K562 (cell line): ENCODE measurements around the gene SLC12A4. TPM values are rescaled to one million over a fixed set of nuclear protein-coding genes. Genes with fewer than 3 reads are reported as not detected.
"Not testable (repeated sequence)": the region's sequence is repeated elsewhere in the genome, so short reads cannot be mapped to it uniquely, and the experiment has no call there.

Experiments used
- ATAC-seq: fragments of 200-7000 bp; cut with Tn5 transposase; 3 replicates; pipeline ENCODE4 v1.9.1; 2020; ENCODE audit warnings: moderate library complexity
- BruUV-seq: library from RNA; stranded (reverse); fragments of 400-500 nt; replicated peaks from 2 replicates; lab custom pipeline; 2021; lab: Mats Ljungman, UMichigan
- CTCF ChIA-PET: fragments of 300-600 bp; formaldehyde crosslinking; extraction: SDS; loops from one replicate; lab custom pipeline; 2021; ENCODE audit warnings: low intra/inter-chr PET ratio; lab: Yijun Ruan, JAX
- POLR2A ChIA-PET: fragments of 300-600, 350-650 bp; sonication (Branson Sonifier 250); formaldehyde crosslinking; extraction: SDS; loops from one replicate; lab custom pipeline; 2021; ENCODE audit warnings: antibody characterized with exemption, inconsistent platforms; lab: Yijun Ruan, JAX
- DNase-seq, 4 experiments: peaks; one replicate each; pipeline versions ENCODE4 v3.0.0 to v3.0.0-alpha.2; 2011 to 2018; ENCODE audit warnings: low spot score in 3 of 4, mixed read lengths in 3 of 4; ENCODE audit errors: extremely low read depth in 1 of 4
- FAIRE-seq: peaks from 2 replicates; lab custom pipeline; 2011; peaks lifted over from hg19 to GRCh38; lab: Jason Lieb, UNC
- H2AFZ ChIP-seq: 2 replicates; pipeline ENCODE4 v1.6.0; 2011; ENCODE audit warnings: low read depth, low read length, control low read depth, inconsistent platforms
- H3K27ac ChIP-seq: fragments of 200-600 bp; 3 replicates; pipeline ENCODE4 v1.8.0; 2011; ENCODE audit warnings: low read depth, mild to moderate bottlenecking, control low read depth, inconsistent platforms, low read length, moderate library complexity, mixed read lengths; ENCODE audit errors: extremely low read depth
- H3K27me3 ChIP-seq, 2 experiments: fragments of 300-600 bp in 1 of 2; 2 replicates in 1 of 2; 3 replicates in 1 of 2; pipeline versions ENCODE4 v1.6.0 to v1.8.0; 2011; ENCODE audit warnings: inconsistent platforms in 2 of 2, low read length in 2 of 2, mild to moderate bottlenecking in 1 of 2, mixed read lengths in 1 of 2, moderate library complexity in 1 of 2; ENCODE audit not compliant: control insufficient read depth in 2 of 2, insufficient read depth in 2 of 2
- H3K36me3 ChIP-seq: fragments of 300-600 bp; 3 replicates; pipeline ENCODE4 v1.8.0; 2011; ENCODE audit warnings: mild to moderate bottlenecking, low read length, inconsistent platforms; ENCODE audit not compliant: control insufficient read depth, insufficient read depth
- H3K4me1 ChIP-seq, 2 experiments: fragments of 200-600 bp in 1 of 2; replicated peaks in 1 of 2; 2 replicates in 1 of 2; 3 replicates in 1 of 2; pipeline versions ENCODE4 v1.5.1 to v1.8.0; 2011; ENCODE audit warnings: inconsistent platforms in 2 of 2, low read length in 2 of 2, mild to moderate bottlenecking in 1 of 2, mixed read lengths in 1 of 2, moderate library complexity in 1 of 2; ENCODE audit not compliant: control insufficient read depth in 2 of 2, insufficient read depth in 2 of 2
- H3K4me2 ChIP-seq: 2 replicates; pipeline ENCODE4 v1.6.1; 2011; ENCODE audit warnings: low read length, control low read depth, inconsistent platforms, mixed read lengths; ENCODE audit not compliant: insufficient read depth
- H3K4me3 ChIP-seq: fragments of 200-600 bp; sonication (generic), shearing (Covaris generic); 2 replicates; pipeline ENCODE4 v1.5.1; 2016; ENCODE audit warnings: control low read depth, inconsistent platforms
- H3K79me2 ChIP-seq: fragments of 200-600 bp; 3 replicates; pipeline ENCODE4 v1.8.0; 2011; ENCODE audit warnings: low read length, inconsistent platforms; ENCODE audit not compliant: control insufficient read depth, insufficient read depth
- H3K9ac ChIP-seq, 2 experiments: 2 replicates each; pipeline versions ENCODE4 v1.6.0 to v1.6.1; 2011; ENCODE audit warnings: low read depth in 2 of 2, low read length in 2 of 2, control low read depth in 1 of 2, inconsistent platforms in 1 of 2, mild to moderate bottlenecking in 1 of 2, mixed read lengths in 1 of 2; ENCODE audit not compliant: insufficient read depth in 1 of 2
- H3K9me1 ChIP-seq: one replicate; pipeline ENCODE4 v1.6.0; 2011; ENCODE audit warnings: inconsistent platforms, mild to moderate bottlenecking, low read length, moderate library complexity; ENCODE audit not compliant: control insufficient read depth, insufficient read depth
- H3K9me3 ChIP-seq: replicated peaks from 2 replicates; pipeline ENCODE4 v1.5.1; 2011; ENCODE audit warnings: low read depth, low read length, inconsistent platforms; ENCODE audit not compliant: control insufficient read depth, insufficient read depth
- H4K20me1 ChIP-seq: replicated peaks from 2 replicates; pipeline ENCODE4 v1.6.1; 2011; ENCODE audit warnings: low read length, inconsistent platforms, mixed read lengths; ENCODE audit not compliant: control insufficient read depth, insufficient read depth
- BHLHE40 ChIP-seq: IDR thresholded peaks from 2 replicates; pipeline ENCODE4 v1.6.1; 2011; ENCODE audit warnings: low read length, improper control_type of control experiment
- CBFA2T3 ChIP-seq: fragments of 450-650 bp; IDR thresholded peaks from 2 replicates; pipeline ENCODE4 v1.6.1; 2017
- FOSL1 ChIP-seq: fragments of 200-800 bp; sonication (Bioruptor generic); conservative IDR thresholded peaks from 2 replicates; pipeline ENCODE4 v1.6.1; 2016; ENCODE audit warnings: missing genetic modification characterization, missing compliant biosample characterization
- GTF2A2 ChIP-seq: IDR thresholded peaks from 2 replicates; pipeline ENCODE4 v1.6.1; 2016; ENCODE audit warnings: mild to moderate bottlenecking, missing genetic modification characterization, missing compliant biosample characterization
- HIVEP1 ChIP-seq: fragments of 250-450 bp; sonication (Bioruptor Pico); IDR thresholded peaks from 2 replicates; pipeline ENCODE4 v1.4.0; 2020; ENCODE audit warnings: mild to moderate bottlenecking
- MAZ ChIP-seq, 2 experiments: fragments of 450-650 bp in 1 of 2; sonication (generic) in 1 of 2; formaldehyde crosslinking; IDR thresholded peaks in 1 of 2; conservative IDR thresholded peaks in 1 of 2; 2 replicates each; pipeline versions ENCODE4 v1.4.0 to v1.5.0; 2020; ENCODE audit warnings: mild to moderate bottlenecking in 1 of 2, missing genetic modification reagents in 1 of 2
- NCOA1 ChIP-seq: fragments of 450-650 bp; IDR thresholded peaks from 2 replicates; pipeline ENCODE4 v1.6.1; 2016; ENCODE audit warnings: low read depth
- POLR2G ChIP-seq: fragments of 200-400 bp; formaldehyde crosslinking; IDR thresholded peaks from 2 replicates; pipeline ENCODE4 v1.6.1; 2017; ENCODE audit warnings: low read depth, mild to moderate bottlenecking, antibody characterized with exemption, low read length, moderate library complexity
- RBFOX2 ChIP-seq: fragments of 200-400 bp; formaldehyde crosslinking; IDR thresholded peaks from 2 replicates; pipeline ENCODE4 v1.6.1; 2017; ENCODE audit warnings: low read depth, mild to moderate bottlenecking, low read length, moderate library complexity
- ZFP91 ChIP-seq: sonication (generic); formaldehyde crosslinking; IDR thresholded peaks from 2 replicates; pipeline ENCODE4 v1.8.0; 2022; ENCODE audit warnings: mild to moderate bottlenecking, missing genetic modification reagents
- WGBS: fragments of 100-300 bp; shearing (Covaris generic); methylation state at CpG from one replicate; pipeline ENCODE4 v1.1.6; 2016; ENCODE audit warnings: low coverage, mixed read lengths; ENCODE audit not compliant: insufficient coverage; ENCODE audit errors: missing lambda C conversion rate; 5-methylcytosine and 5-hydroxymethylcytosine counted together
- in situ Hi-C: fragments of 300-500 bp; cut with MboI; formaldehyde crosslinking; loops from 4 replicates; pipeline ENCODE4 v1.15.0; 2018; ENCODE audit warnings: inconsistent platforms, mixed read lengths
- intact Hi-C: fragments of 100-400 bp; cut with micrococcal nuclease; formaldehyde crosslinking; loops from 2 replicates; pipeline ENCODE4 v1.14.2; 2022
- polyA plus RNA-seq, 8 experiments: library from polyadenylated mRNA; depleted of rRNA in 4 of 8; stranded (reverse) in 5 of 8; unstranded in 3 of 8; fragments of >200 nt; fragmentation: Nextera tagmentation in 2 of 8; fragmentation: Illumina TruSeq in 1 of 8; extraction: Ambion mirVana in 2 of 8; extraction: Trizol in 1 of 8; gene quantifications; 2 replicates each; pipeline versions ENCODE4 v1.2.1 to v1.2.3, GENCODE V29; 2011 to 2014; ENCODE audit warnings: inconsistent platforms in 1 of 8, missing spikeins in 1 of 8
- total RNA-seq, 7 experiments: library from RNA; depleted of rRNA in 6 of 7; stranded (reverse); fragments of >200 nt in 6 of 7; fragmentation: Illumina TruSeq in 2 of 7; extraction: Trizol in 2 of 7; gene quantifications; 2 replicates each; pipeline versions ENCODE4 v1.2.1 to v1.2.3, GENCODE V29; 2011 to 2021; ENCODE audit warnings: low replicate concordance in 1 of 7
- TF ChIP-seq, protein P1 (sequence below): fragments of 250-450 bp; sonication (Bioruptor Pico); IDR thresholded peaks from 2 replicates; pipeline ENCODE4 v1.4.0; 2020

SLC12A4 gene
- total and polyA plus RNA-seq, 9 of the 15 experiments (the other 6 are each of a cell fraction or from before 2014, with no cell fraction given), result 0.75 to 43.5 (median 15.0) TPM

DNA sequence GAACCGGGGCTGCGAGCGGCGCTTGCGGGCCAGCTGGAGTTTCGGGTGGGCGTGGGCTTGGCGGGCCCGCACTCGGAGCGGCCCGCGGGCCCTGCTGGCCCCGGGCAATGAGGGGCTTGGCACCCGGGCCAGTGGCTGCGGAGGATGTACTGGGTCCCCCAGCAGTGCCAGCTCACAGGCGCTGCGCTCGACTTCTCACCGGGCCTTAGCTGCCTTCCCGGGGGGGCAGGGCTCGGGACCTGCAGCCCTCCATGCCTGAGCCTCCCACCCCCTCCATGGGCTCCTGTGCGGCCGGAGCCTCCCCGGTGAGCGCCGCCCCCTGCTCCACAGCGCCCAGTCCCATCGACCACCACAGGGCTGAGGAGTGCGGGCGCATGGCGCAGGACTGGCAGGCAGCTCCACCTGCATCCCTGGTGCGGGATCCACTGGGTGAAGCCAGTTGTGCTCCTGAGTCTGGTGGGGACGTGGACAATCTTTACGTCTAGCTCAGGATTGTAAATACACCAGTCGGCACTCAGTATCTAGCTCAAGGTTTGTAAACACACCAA is 29.9 kb upstream of the SLC12A4 start:
- BruUV-seq, H3K4me2 ChIP-seq, H3K9me1 ChIP-seq, FAIRE-seq, H3K79me2 ChIP-seq, H4K20me1 ChIP-seq, H3K9me3 ChIP-seq, ATAC-seq, DNase-seq, H3K4me3 ChIP-seq, H3K27me3 ChIP-seq, H3K9ac ChIP-seq, intact Hi-C loops, H3K27ac ChIP-seq, H3K36me3 ChIP-seq, CTCF ChIA-PET: not testable (repeated sequence)
- H3K4me1 ChIP-seq, result peaks cover 27 to 29% of the 10 kb centered on the region in 2 experiments
- TF ChIP-seq RBFOX2, result peak; percentile 10; the same call in 1 of the 2 replicates
- TF ChIP-seq POLR2G, result 0 out of 2 replicates have a peak, but pooled peaks have one; percentile 11
- H2AFZ ChIP-seq, result peak overlapping the region; percentile 63; the same call in 1 of the 2 replicates
- WGBS, result 95% methylated on average over 17 of the region's 36 CpGs
- POLR2A ChIA-PET, result interaction anchor here (0.7 to 1.1 kb wide), 3 partner anchors 10 to 52 kb away, joined by 3 read pairs; no protein-coding TSS in a partner anchor
- in situ Hi-C loops, result loop anchor here (10.0 kb wide), 1 partner anchor 316 kb away; the partner anchor contains the start of genes PRMT7 and SLC7A6OS

DNA sequence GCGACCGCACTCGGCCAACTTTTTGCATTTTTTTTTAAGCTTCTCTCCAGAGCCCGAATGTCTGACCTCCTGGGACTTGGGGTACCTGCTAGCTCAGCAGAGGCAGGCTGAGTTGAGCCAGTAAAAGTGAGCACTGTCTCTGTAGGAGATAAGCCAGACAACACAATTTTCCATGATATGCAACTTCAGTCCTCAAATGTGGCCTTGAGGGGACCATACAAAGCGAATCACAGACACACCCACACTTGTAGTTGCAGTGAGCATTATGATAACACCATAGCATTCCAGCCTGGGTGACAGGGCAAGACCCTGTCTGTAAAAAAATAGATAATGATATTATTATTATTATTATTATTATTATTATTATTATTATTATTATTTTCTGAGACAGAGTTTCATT is 28.2 kb upstream of the SLC12A4 start:
- intact Hi-C loops, result no loop called here
- Histone ChIP-seq H3K9me1 (no peaks in the 10 kb centered on the region), H3K27me3 (no peaks in the 10 kb centered on the region), H3K4me2 (no peak overlapping the region), H4K20me1 (no peaks in the 10 kb centered on the region), H3K9me3 (no peaks in the 10 kb centered on the region), H2AFZ (no peak overlapping the region), H3K79me2 (no peaks in the 10 kb centered on the region), H3K4me1 (peaks cover 28 to 42% of the 10 kb centered on the region in 2 experiments), H3K4me3 (no peak overlapping the region), H3K27ac (no peak overlapping the region), H3K36me3 (no peaks in the 10 kb centered on the region), H3K9ac (no peak overlapping the region; a peak in 1 of 4 replicates)
- BruUV-seq, result no TSS peak
- peak in 1 of 4 experiments; percentile 30 for DNase-seq
- no peak for FAIRE-seq
- ChIA-PET CTCF (no interaction called here), POLR2A (interaction anchor here (0.6 to 1.7 kb wide), 2 partner anchors 10 to 23 kb away, joined by 5 to 7 read pairs; no protein-coding TSS in a partner anchor)
- ATAC-seq, result no peak
- in situ Hi-C loops, result loop anchor here (10.0 kb wide), 1 partner anchor 318 kb away; the partner anchor contains the start of genes PRMT7 and SLC7A6OS
- WGBS, result 67% methylated on average over 5 of the region's 5 CpGs
- TF ChIP-seq NCOA1, result no peak
- TF ChIP-seq MAZ (CRISPR knock-in tag; conservative IDR thresholded peaks at IDR 0.05 in 1 of 2, IDR thresholded peaks at IDR 0.05 in 1 of 2), result no peak
- no peak for TF ChIP-seq ZFP91 (CRISPR knock-in tag)
- TF ChIP-seq FOSL1, result no peak
- TF ChIP-seq, protein P1, sequence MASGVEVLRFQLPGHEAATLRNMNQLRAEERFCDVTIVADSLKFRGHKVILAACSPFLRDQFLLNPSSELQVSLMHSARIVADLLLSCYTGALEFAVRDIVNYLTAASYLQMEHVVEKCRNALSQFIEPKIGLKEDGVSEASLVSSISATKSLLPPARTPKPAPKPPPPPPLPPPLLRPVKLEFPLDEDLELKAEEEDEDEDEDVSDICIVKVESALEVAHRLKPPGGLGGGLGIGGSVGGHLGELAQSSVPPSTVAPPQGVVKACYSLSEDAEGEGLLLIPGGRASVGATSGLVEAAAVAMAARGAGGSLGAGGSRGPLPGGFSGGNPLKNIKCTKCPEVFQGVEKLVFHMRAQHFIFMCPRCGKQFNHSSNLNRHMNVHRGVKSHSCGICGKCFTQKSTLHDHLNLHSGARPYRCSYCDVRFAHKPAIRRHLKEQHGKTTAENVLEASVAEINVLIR (CRISPR knock-in tag), result no peak
- TF ChIP-seq CBFA2T3, result no peak
- no peak for TF ChIP-seq HIVEP1
- no peak for TF ChIP-seq GTF2A2 (tag)
- no peak for TF ChIP-seq BHLHE40
